ENCODE measurements around the gene ANO9. TPM values are rescaled to one million over a fixed set of nuclear protein-coding genes. Genes with fewer than 3 reads are reported as not detected.

Gene ANO9
- total and polyA plus RNA-seq, 2 experiments from 2014 or later: 9.0 to 10.2 TPM

DNA sequence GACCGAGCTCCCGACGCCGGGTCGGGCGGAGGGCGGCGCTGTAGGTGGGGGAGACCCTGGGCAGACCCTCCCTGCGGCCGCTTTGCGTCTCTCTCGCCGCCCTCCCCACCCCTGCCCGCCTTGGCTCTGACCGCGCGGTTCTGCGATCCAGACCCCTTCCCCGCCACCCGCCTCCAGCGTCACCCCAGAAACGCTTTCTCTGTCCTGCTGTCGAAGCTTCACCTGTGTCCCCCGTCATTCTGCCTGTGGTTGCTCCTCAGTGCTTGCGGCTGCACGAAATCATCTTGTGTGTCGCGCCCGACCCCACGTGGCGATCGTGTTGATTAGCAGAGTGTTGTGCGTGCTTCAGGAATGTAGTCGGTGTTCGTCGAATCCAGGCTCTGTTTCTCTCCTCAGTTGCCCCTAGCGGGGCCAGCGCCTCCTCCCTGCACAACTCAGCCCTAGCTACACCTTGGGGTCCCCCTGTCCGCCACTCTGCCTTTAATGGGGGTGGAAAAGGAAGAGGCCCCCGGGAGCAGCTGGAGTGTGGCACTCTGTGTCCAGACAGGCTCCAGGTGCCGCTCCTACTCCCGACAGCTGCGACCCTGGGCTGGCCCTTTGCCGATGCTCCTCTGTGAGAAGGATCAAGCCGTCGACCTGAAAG lies 9.1 kb upstream of the ANO9 start:
- H2AFZ ChIP-seq: no peak overlapping the region
- DNase-seq (ENCODE audit: low spot score) (peak; percentile 79), ATAC-seq (peak; percentile 7)
- Mint-ChIP-seq H3K27me3 (ENCODE audit: insufficient read depth, low read depth, poor library complexity) (peaks cover 20% of the 10 kb centered on the region), H3K4me1 (peaks cover 22% of the 10 kb centered on the region), H3K36me3 (ENCODE audit: low read depth) (peaks cover 34% of the 10 kb centered on the region), H3K4me3 (peak overlapping the region; percentile 96), H3K27ac (peak overlapping the region; percentile 85), H3K9me3 (no peaks in the 10 kb centered on the region; the same call in 2 of the 3 replicates)
- H3K27ac ChIP-seq (ENCODE audit: low read depth): no peak overlapping the region
- no peaks in the 10 kb centered on the region for H3K27me3 ChIP-seq (ENCODE audit: insufficient read depth)
- TF ChIP-seq ZNF114 (CRISPR knock-in tag; IDR thresholded peaks at IDR 0.05): no peak
- TF ChIP-seq, protein P1, sequence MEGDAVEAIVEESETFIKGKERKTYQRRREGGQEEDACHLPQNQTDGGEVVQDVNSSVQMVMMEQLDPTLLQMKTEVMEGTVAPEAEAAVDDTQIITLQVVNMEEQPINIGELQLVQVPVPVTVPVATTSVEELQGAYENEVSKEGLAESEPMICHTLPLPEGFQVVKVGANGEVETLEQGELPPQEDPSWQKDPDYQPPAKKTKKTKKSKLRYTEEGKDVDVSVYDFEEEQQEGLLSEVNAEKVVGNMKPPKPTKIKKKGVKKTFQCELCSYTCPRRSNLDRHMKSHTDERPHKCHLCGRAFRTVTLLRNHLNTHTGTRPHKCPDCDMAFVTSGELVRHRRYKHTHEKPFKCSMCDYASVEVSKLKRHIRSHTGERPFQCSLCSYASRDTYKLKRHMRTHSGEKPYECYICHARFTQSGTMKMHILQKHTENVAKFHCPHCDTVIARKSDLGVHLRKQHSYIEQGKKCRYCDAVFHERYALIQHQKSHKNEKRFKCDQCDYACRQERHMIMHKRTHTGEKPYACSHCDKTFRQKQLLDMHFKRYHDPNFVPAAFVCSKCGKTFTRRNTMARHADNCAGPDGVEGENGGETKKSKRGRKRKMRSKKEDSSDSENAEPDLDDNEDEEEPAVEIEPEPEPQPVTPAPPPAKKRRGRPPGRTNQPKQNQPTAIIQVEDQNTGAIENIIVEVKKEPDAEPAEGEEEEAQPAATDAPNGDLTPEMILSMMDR (conservative IDR thresholded peaks at IDR 0.05; ENCODE audit: low read depth in 2 of 2): peak in 1 of 2 experiments; percentile 49; a peak in 2 of 4 replicates
- H3K4me2 ChIP-seq: peak overlapping the region; percentile 94
- peaks cover 15% of the 10 kb centered on the region for H4K20me1 ChIP-seq (replicated peaks; ENCODE audit: insufficient read depth)
- H3K4me3 ChIP-seq: peak overlapping the region; percentile 90
- H3F3A ChIP-seq (replicated peaks; ENCODE audit: low read depth): peaks cover 24% of the 10 kb centered on the region
- peaks cover 56% of the 10 kb centered on the region for H3K79me2 ChIP-seq (replicated peaks; ENCODE audit: insufficient read depth)
- no peaks in the 10 kb centered on the region; the same call in 1 of the 2 replicates for H3K36me3 ChIP-seq (ENCODE audit: insufficient read depth)
- peaks cover 30% of the 10 kb centered on the region for H3K4me1 ChIP-seq (ENCODE audit: insufficient read depth)
- no peaks in the 10 kb centered on the region for H3K9me2 ChIP-seq (ENCODE audit: insufficient read depth)

DNA sequence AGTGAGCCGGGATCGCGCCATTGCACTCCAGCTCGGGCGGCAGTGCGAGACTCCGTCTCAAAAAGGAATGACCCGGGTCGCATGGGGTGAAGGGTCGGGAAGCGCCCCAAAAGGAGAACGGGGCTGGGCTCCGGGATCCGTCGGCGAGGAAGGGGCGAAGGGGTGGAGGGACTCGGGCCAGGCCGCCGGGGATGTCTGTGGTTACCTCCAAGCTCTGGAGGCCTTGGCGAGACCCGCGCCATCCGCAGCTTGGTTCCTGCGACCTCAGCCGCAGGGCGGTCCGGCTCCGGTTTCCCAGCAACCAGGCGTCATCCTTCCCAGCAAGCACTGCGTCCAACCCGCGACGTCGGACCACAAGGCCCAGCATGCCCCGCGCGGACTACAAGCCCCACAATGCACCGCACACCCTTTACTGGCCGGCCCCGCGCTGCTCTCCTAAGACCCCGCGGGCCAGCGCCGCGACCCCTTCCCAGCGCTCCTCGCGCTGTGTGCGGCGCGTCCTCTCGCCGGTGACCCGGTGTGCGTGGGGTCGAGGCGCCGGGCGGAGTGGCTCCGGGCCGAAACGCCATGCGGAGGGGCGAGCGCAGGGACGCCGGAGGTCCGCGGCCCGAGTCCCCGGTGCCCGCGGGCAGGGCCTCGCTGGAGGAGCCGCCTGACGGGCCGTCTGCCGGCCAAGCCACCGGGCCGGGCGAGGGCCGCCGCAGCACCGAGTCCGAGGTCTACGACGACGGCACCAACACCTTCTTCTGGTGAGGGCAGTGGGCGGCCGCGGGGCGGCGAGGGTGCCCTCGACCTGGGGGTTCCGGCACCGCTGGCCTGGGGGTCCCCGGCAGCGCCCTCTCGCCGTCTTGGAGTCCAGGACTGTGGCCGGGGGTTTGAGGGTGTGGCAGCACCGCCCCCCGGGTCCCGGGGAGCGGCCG lies 8.3 kb upstream of the ANO9 start, which contains the start of gene PTDSS2:
TSS of gene PTDSS2 (plus strand) at position 391 of the 920 bp plus-strand sequence. CDS start at position 568, 177 bp downstream.
- peaks cover 20% of the 10 kb centered on the region for H3K4me1 Mint-ChIP-seq
- peaks cover 24% of the 10 kb centered on the region for H3K27me3 Mint-ChIP-seq (ENCODE audit: insufficient read depth, low read depth, poor library complexity)
- H3K36me3 Mint-ChIP-seq (ENCODE audit: low read depth): peaks cover 31% of the 10 kb centered on the region
- H3K9me3 Mint-ChIP-seq: no peaks in the 10 kb centered on the region
- peaks cover 22% of the 10 kb centered on the region for H3K4me1 ChIP-seq (ENCODE audit: insufficient read depth)
- H2AFZ ChIP-seq: peak within 1 kb of the TSS; percentile 97
- H4K20me1 ChIP-seq (replicated peaks; ENCODE audit: insufficient read depth): peaks cover 15% of the 10 kb centered on the region
- DNase-seq (ENCODE audit: low spot score): peak; percentile 99
- H3K79me2 ChIP-seq (replicated peaks; ENCODE audit: insufficient read depth): peaks cover 48% of the 10 kb centered on the region
- peak within 1 kb of the TSS; percentile 95 for H3K27ac ChIP-seq (ENCODE audit: low read depth)
- no peaks in the 10 kb centered on the region for H3K9me2 ChIP-seq (ENCODE audit: insufficient read depth)
- peaks cover 22% of the 10 kb centered on the region for H3F3A ChIP-seq (replicated peaks; ENCODE audit: low read depth)
- peak within 1 kb of the TSS; percentile 90 for H3K4me3 ChIP-seq
- peak within 1 kb of the TSS; percentile 94 for H3K4me2 ChIP-seq
- no peaks in the 10 kb centered on the region; the same call in 1 of the 2 replicates for H3K36me3 ChIP-seq (ENCODE audit: insufficient read depth)
- ATAC-seq: peak; percentile 83
- TF ChIP-seq, protein P1 (conservative IDR thresholded peaks at IDR 0.05; ENCODE audit: low read depth in 2 of 2): no peak; a peak in 1 of 4 replicates
- TF ChIP-seq, protein P2, sequence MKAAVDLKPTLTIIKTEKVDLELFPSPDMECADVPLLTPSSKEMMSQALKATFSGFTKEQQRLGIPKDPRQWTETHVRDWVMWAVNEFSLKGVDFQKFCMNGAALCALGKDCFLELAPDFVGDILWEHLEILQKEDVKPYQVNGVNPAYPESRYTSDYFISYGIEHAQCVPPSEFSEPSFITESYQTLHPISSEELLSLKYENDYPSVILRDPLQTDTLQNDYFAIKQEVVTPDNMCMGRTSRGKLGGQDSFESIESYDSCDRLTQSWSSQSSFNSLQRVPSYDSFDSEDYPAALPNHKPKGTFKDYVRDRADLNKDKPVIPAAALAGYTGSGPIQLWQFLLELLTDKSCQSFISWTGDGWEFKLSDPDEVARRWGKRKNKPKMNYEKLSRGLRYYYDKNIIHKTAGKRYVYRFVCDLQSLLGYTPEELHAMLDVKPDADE (IDR thresholded peaks at IDR 0.05): peak; percentile 99
- peak; percentile 87 for TF ChIP-seq CREB1 (CRISPR knock-in tag; IDR thresholded peaks at IDR 0.05; ENCODE audit: low read depth)
- TF ChIP-seq STAT1 (IDR thresholded peaks at IDR 0.05; ENCODE audit: unreplicated experiment): no peak
- no peak for TF ChIP-seq ZNF114 (CRISPR knock-in tag; IDR thresholded peaks at IDR 0.05)
- peak; percentile 78 for TF ChIP-seq POLR2AphosphoS5 (IDR thresholded peaks at IDR 0.05; ENCODE audit: low read depth)
- H3K27me3 ChIP-seq (ENCODE audit: insufficient read depth): no peaks in the 10 kb centered on the region
- H3K4me3 Mint-ChIP-seq: peak within 1 kb of the TSS; percentile 96
- H3K27ac Mint-ChIP-seq: peak within 1 kb of the TSS; percentile 95
